HepG2 (cell line): ENCODE results near the gene ASCL2. TPM values are rescaled to one million over a fixed set of nuclear protein-coding genes. Genes with fewer than 3 reads are reported as not detected.

Experiments used
- ATAC-seq: fragments of 200-7000 bp; cut with Tn5 transposase; 3 replicates; pipeline ENCODE4 v1.9.1; 2020; ENCODE audit warnings: mild to moderate bottlenecking, moderate library complexity
- BruUV-seq: library from RNA; stranded (reverse); fragments of 400-500 nt; replicated peaks from 2 replicates; lab custom pipeline; 2021; lab: Mats Ljungman, UMichigan
- CTCF ChIA-PET: fragments of 300-600 bp; formaldehyde crosslinking; extraction: SDS; loops from one replicate; lab custom pipeline; 2021; ENCODE audit warnings: low total read pairs, inconsistent platforms, low intra/inter-chr PET ratio; lab: Yijun Ruan, JAX
- POLR2A ChIA-PET: fragments of 350-600 bp; sonication (Branson Sonifier 250); formaldehyde crosslinking; loops from one replicate; lab custom pipeline; 2020; ENCODE audit warnings: antibody characterized with exemption, inconsistent platforms; lab: Yijun Ruan, JAX
- DNase-seq: peaks from one replicate; pipeline ENCODE4 v3.0.0-alpha.2; 2015; ENCODE audit warnings: low spot score
- FAIRE-seq: peaks from 3 replicates; lab custom pipeline; 2011; peaks lifted over from hg19 to GRCh38; lab: Jason Lieb, UNC
- H2AFZ ChIP-seq: one replicate; pipeline ENCODE4 v1.6.1; 2011; ENCODE audit warnings: low read length, inconsistent platforms
- H3K27ac ChIP-seq: fragments of 300-600 bp; 3 replicates; pipeline ENCODE4 v1.8.0; 2011; ENCODE audit warnings: mixed run types, mild to moderate bottlenecking, mixed read lengths, low read length, inconsistent platforms; ENCODE audit not compliant: insufficient read depth; ENCODE audit errors: extremely low read length
- H3K27me3 ChIP-seq, 2 experiments: fragments of 200-600 bp in 1 of 2; 2 replicates in 1 of 2; 3 replicates in 1 of 2; pipeline versions ENCODE4 v1.6.0 to v1.8.0; 2011; ENCODE audit warnings: low read length in 2 of 2, mild to moderate bottlenecking in 2 of 2, moderate library complexity in 2 of 2, inconsistent platforms in 1 of 2; ENCODE audit not compliant: insufficient read depth in 2 of 2, control insufficient read depth in 1 of 2
- H3K36me3 ChIP-seq, 2 experiments: fragments of 200-600 bp in 1 of 2; replicated peaks in 1 of 2; 2 replicates in 1 of 2; 3 replicates in 1 of 2; pipeline versions ENCODE4 v1.5.1 to v1.8.0; 2011; ENCODE audit warnings: low read length in 2 of 2, inconsistent platforms in 1 of 2; ENCODE audit not compliant: insufficient read depth in 2 of 2, control insufficient read depth in 1 of 2
- H3K4me1 ChIP-seq: 2 replicates; pipeline ENCODE4 v1.5.1; 2012; ENCODE audit warnings: low read length, inconsistent platforms; ENCODE audit not compliant: insufficient read depth
- H3K4me2 ChIP-seq: 2 replicates; pipeline ENCODE4 v1.6.0; 2011; ENCODE audit warnings: low read depth, low read length, inconsistent platforms
- H3K4me3 ChIP-seq, 3 experiments: fragments of 200-600 bp in 1 of 3; sonication (generic), shearing (Covaris generic) in 1 of 3; replicated peaks in 1 of 3; 2 replicates each; pipeline ENCODE4 v1.5.1; 2011 to 2016; ENCODE audit warnings: low read length in 3 of 3, inconsistent platforms in 2 of 3, low read depth in 2 of 3, mild to moderate bottlenecking in 2 of 3, control low read depth in 1 of 3, mixed read lengths in 1 of 3; ENCODE audit not compliant: insufficient read depth in 1 of 3
- H3K79me2 ChIP-seq: one replicate; pipeline ENCODE4 v1.6.1; 2011; ENCODE audit warnings: low read length, inconsistent platforms; ENCODE audit not compliant: insufficient read depth
- H3K9ac ChIP-seq: 2 replicates; pipeline ENCODE4 v1.6.0; 2011; ENCODE audit warnings: mild to moderate bottlenecking, low read depth, low read length, inconsistent platforms; ENCODE audit not compliant: insufficient read depth
- H3K9me3 ChIP-seq: 2 replicates; pipeline ENCODE4 v1.5.1; 2012; ENCODE audit warnings: mild to moderate bottlenecking, low read length
- H4K20me1 ChIP-seq: 2 replicates; pipeline ENCODE4 v1.6.0; 2011; ENCODE audit warnings: inconsistent platforms, mild to moderate bottlenecking, low read length, moderate library complexity; ENCODE audit not compliant: insufficient read depth
- GPN1 ChIP-seq: sonication (generic); formaldehyde crosslinking; IDR thresholded peaks from 2 replicates; pipeline ENCODE4 v1.5.1; 2020; ENCODE audit warnings: missing genetic modification reagents, borderline replicate concordance
- MNT ChIP-seq: fragments of 450-650 bp; IDR thresholded peaks from 2 replicates; pipeline ENCODE4 v1.6.1; 2016
- RFXANK ChIP-seq: IDR thresholded peaks from 2 replicates; pipeline ENCODE4 v1.6.1; 2016
- SIN3A ChIP-seq: IDR thresholded peaks from 2 replicates; pipeline ENCODE4 v1.6.1; 2011; ENCODE audit warnings: low read depth, mild to moderate bottlenecking, control low read depth, low read length, borderline replicate concordance
- SRF ChIP-seq: IDR thresholded peaks from 2 replicates; pipeline ENCODE4 v1.6.1; 2011; ENCODE audit warnings: mild to moderate bottlenecking, low read depth, low read length, moderate library complexity
- ZBTB7B ChIP-seq: sonication (generic); formaldehyde crosslinking; IDR thresholded peaks from 2 replicates; pipeline ENCODE4 v1.4.0; 2020; ENCODE audit warnings: missing genetic modification reagents
- ZMYM2 ChIP-seq: sonication (generic); formaldehyde crosslinking; IDR thresholded peaks from 2 replicates; pipeline ENCODE4 v1.8.0; 2022; ENCODE audit warnings: mild to moderate bottlenecking, missing genetic modification reagents
- ZNF367 ChIP-seq: sonication (generic); formaldehyde crosslinking; IDR thresholded peaks from 2 replicates; pipeline ENCODE4 v1.4.0; 2020; ENCODE audit warnings: missing genetic modification reagents, borderline replicate concordance
- WGBS: methylation state at CpG from one replicate; pipeline ENCODE4 v1.1.6; 2017; ENCODE audit warnings: low lambda C conversion rate; 5-methylcytosine and 5-hydroxymethylcytosine counted together
- in situ Hi-C: cut with HindIII; loops from 2 replicates; pipeline ENCODE4 v1.10.0; 2017; ENCODE audit warnings: low pct_unique_long_range_greater_than_20kb; ENCODE audit not compliant: extremely low pct_ligation_motif_present
- intact Hi-C: fragments of 100-400 bp; cut with micrococcal nuclease; formaldehyde crosslinking; loops from one replicate; pipeline ENCODE4 v1.10.0; 2022; ENCODE audit not compliant: unreplicated experiment
- polyA plus RNA-seq, 8 experiments: library from polyadenylated mRNA; depleted of rRNA in 3 of 8; stranded (reverse) in 7 of 8; unstranded in 1 of 8; fragments of >200 nt; fragmentation: Illumina TruSeq in 4 of 8; extraction: Trizol in 4 of 8; gene quantifications; 2 replicates each; pipeline versions ENCODE4 v1.2.1 to v1.2.3, GENCODE V29; 2011 to 2016; ENCODE audit warnings: low read depth in 4 of 8, missing spikeins in 1 of 8, mixed read lengths in 1 of 8; ENCODE audit not compliant: insufficient read depth in 1 of 8
- total RNA-seq, 5 experiments: library from RNA; depleted of rRNA; stranded (reverse); fragments of >200 nt; fragmentation: Illumina TruSeq; extraction: Trizol; gene quantifications; 2 replicates each; pipeline ENCODE4 v1.2.3, GENCODE V29; 2016; ENCODE audit warnings: low read depth in 1 of 5
- TF ChIP-seq, protein P1 (sequence below), 2 experiments: IDR thresholded peaks; 2 replicates each; pipeline ENCODE4 v1.6.1; 2011 to 2012; ENCODE audit warnings: low read length in 2 of 2, borderline replicate concordance in 1 of 2, low read depth in 1 of 2, mild to moderate bottlenecking in 1 of 2, moderate library complexity in 1 of 2
- TF ChIP-seq, protein P2 (sequence below): sonication (generic); formaldehyde crosslinking; IDR thresholded peaks from 2 replicates; pipeline ENCODE4 v1.4.0; 2020; ENCODE audit warnings: mild to moderate bottlenecking, missing genetic modification reagents, borderline replicate concordance

ASCL2 gene
- total and polyA plus RNA-seq, 2 of the 13 experiments (the other 11 are each of a cell fraction or from before 2014, with no cell fraction given) = 0.07 TPM; not detected in 1

- Histone ChIP-seq H3K79me2 (no peaks in the 10 kb centered on the region), H3K4me2 (no peak overlapping the region), H3K4me3 (no peak overlapping the region), H3K27ac (no peak overlapping the region), H3K4me1 (peaks cover 18% of the 10 kb centered on the region), H3K36me3 (no peaks in the 10 kb centered on the region), H3K9ac (no peak overlapping the region), H4K20me1 (no peaks in the 10 kb centered on the region), H3K27me3 (peaks cover 2 to 17% of the 10 kb centered on the region in 2 experiments; a peak in 2 of 5 replicates), H2AFZ (no peak overlapping the region), H3K9me3 (no peaks in the 10 kb centered on the region)
- in situ Hi-C loops (loop anchor here (5.0 kb wide), 1 partner anchor 100 kb away; no protein-coding TSS in a partner anchor), intact Hi-C loops (no loop called here)
- TF ChIP-seq RFXANK (CRISPR knock-in tag) (no peak), MNT (no peak), GPN1 (CRISPR knock-in tag) (no peak), ZMYM2 (CRISPR knock-in tag) (no peak), SRF (no peak), SIN3A (no peak), ZNF367 (CRISPR knock-in tag) (no peak), ZBTB7B (CRISPR knock-in tag) (no peak)
- TF ChIP-seq, protein P1, sequence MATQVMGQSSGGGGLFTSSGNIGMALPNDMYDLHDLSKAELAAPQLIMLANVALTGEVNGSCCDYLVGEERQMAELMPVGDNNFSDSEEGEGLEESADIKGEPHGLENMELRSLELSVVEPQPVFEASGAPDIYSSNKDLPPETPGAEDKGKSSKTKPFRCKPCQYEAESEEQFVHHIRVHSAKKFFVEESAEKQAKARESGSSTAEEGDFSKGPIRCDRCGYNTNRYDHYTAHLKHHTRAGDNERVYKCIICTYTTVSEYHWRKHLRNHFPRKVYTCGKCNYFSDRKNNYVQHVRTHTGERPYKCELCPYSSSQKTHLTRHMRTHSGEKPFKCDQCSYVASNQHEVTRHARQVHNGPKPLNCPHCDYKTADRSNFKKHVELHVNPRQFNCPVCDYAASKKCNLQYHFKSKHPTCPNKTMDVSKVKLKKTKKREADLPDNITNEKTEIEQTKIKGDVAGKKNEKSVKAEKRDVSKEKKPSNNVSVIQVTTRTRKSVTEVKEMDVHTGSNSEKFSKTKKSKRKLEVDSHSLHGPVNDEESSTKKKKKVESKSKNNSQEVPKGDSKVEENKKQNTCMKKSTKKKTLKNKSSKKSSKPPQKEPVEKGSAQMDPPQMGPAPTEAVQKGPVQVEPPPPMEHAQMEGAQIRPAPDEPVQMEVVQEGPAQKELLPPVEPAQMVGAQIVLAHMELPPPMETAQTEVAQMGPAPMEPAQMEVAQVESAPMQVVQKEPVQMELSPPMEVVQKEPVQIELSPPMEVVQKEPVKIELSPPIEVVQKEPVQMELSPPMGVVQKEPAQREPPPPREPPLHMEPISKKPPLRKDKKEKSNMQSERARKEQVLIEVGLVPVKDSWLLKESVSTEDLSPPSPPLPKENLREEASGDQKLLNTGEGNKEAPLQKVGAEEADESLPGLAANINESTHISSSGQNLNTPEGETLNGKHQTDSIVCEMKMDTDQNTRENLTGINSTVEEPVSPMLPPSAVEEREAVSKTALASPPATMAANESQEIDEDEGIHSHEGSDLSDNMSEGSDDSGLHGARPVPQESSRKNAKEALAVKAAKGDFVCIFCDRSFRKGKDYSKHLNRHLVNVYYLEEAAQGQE (IDR thresholded peaks at IDR 0.05; ENCODE audit: borderline replicate concordance in 1 of 2, low read depth in 1 of 2, low read length in 2 of 2) = no peak
- TF ChIP-seq, protein P2, sequence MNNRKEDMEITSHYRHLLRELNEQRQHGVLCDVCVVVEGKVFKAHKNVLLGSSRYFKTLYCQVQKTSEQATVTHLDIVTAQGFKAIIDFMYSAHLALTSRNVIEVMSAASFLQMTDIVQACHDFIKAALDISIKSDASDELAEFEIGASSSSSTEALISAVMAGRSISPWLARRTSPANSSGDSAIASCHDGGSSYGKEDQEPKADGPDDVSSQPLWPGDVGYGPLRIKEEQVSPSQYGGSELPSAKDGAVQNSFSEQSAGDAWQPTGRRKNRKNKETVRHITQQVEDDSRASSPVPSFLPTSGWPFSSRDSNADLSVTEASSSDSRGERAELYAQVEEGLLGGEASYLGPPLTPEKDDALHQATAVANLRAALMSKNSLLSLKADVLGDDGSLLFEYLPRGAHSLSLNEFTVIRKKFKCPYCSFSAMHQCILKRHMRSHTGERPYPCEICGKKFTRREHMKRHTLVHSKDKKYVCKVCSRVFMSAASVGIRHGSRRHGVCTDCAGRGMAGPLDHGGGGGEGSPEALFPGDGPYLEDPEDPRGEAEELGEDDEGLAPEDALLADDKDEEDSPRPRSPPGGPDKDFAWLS (CRISPR knock-in tag) = no peak
- ATAC-seq (no peak), FAIRE-seq (no peak), DNase-seq (no peak)
- ChIA-PET CTCF (interaction anchor here (2.7 to 3.6 kb wide), 2 partner anchors 100 to 103 kb away, joined by 8 to 72 read pairs; no protein-coding TSS in a partner anchor), POLR2A (no interaction called here)
- BruUV-seq = no TSS peak
- 0% methylated on average over 1 of the region's 1 CpG for WGBS
Observed at GRCh38 chr11:2297623-2298030, 27.2 kb upstream of the ASCL2 start.
